Measurements from ENCODE around the gene MS4A12. TPM values are rescaled to one million over a fixed set of nuclear protein-coding genes. Genes with fewer than 3 reads are reported as not detected.

MS4A12 gene
- total and polyA plus RNA-seq, 9 of the 15 experiments (the other 6 are each of a cell fraction or from before 2014, with no cell fraction given), result not detected

DNA sequence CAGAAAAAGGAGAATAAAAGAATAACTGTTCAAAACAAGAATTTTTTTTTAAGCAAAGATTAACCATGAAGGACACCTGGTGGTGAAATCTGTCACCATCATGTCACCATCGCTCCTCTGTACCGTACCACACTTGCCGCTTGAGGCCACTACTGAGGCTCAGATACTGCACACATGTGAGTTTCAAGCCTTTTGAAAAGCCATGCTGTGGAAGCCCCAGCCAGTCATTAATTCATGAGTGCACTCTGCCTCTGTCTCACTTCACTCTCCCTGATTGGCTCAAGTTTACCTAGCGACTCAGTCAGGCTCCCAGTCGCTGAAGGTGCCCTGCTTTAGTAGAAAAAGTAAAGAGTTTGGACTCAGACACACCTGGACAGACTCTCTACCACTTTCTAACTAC is 6.6 kb upstream of the MS4A12 start:
- peak; percentile 57 to 64 (median 62) for DNase-seq (ENCODE audit: extremely low read depth in 1 of 4, low spot score in 3 of 4)
- H3K27ac ChIP-seq (ENCODE audit: extremely low read depth, low read depth, low read length), result no peak overlapping the region
- TF ChIP-seq PTBP1 (IDR thresholded peaks at IDR 0.05; ENCODE audit: low read depth, low read length), result no peak
- TF ChIP-seq ZNF146 (CRISPR knock-in tag; IDR thresholded peaks at IDR 0.05; ENCODE audit: unreplicated experiment), result no peak
- TF ChIP-seq SMC3 (conservative IDR thresholded peaks at IDR 0.05; ENCODE audit: insufficient read depth, low read depth, low read length), result peak; percentile 41; the same call in 1 of the 2 replicates
- TF ChIP-seq JUND (IDR thresholded peaks at IDR 0.05; ENCODE audit: borderline replicate concordance, low read depth, low read length), result 0 out of 2 replicates have a peak, but pooled peaks have one; percentile 21
- TF ChIP-seq JUND (tag; IDR thresholded peaks at IDR 0.05; ENCODE audit: borderline replicate concordance, low read depth, low read length), result no peak
- TF ChIP-seq, protein P1, sequence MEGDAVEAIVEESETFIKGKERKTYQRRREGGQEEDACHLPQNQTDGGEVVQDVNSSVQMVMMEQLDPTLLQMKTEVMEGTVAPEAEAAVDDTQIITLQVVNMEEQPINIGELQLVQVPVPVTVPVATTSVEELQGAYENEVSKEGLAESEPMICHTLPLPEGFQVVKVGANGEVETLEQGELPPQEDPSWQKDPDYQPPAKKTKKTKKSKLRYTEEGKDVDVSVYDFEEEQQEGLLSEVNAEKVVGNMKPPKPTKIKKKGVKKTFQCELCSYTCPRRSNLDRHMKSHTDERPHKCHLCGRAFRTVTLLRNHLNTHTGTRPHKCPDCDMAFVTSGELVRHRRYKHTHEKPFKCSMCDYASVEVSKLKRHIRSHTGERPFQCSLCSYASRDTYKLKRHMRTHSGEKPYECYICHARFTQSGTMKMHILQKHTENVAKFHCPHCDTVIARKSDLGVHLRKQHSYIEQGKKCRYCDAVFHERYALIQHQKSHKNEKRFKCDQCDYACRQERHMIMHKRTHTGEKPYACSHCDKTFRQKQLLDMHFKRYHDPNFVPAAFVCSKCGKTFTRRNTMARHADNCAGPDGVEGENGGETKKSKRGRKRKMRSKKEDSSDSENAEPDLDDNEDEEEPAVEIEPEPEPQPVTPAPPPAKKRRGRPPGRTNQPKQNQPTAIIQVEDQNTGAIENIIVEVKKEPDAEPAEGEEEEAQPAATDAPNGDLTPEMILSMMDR (IDR thresholded peaks at IDR 0.05 in 2 of 3, conservative IDR thresholded peaks at IDR 0.05 in 1 of 3; ENCODE audit: insufficient read depth in 2 of 3, low read depth in 1 of 3, low read length in 3 of 3), result peak; percentile 88 to 99 (median 99)
- no peak for TF ChIP-seq ZNF133 (CRISPR knock-in tag; IDR thresholded peaks at IDR 0.05)
- TF ChIP-seq, protein P2, sequence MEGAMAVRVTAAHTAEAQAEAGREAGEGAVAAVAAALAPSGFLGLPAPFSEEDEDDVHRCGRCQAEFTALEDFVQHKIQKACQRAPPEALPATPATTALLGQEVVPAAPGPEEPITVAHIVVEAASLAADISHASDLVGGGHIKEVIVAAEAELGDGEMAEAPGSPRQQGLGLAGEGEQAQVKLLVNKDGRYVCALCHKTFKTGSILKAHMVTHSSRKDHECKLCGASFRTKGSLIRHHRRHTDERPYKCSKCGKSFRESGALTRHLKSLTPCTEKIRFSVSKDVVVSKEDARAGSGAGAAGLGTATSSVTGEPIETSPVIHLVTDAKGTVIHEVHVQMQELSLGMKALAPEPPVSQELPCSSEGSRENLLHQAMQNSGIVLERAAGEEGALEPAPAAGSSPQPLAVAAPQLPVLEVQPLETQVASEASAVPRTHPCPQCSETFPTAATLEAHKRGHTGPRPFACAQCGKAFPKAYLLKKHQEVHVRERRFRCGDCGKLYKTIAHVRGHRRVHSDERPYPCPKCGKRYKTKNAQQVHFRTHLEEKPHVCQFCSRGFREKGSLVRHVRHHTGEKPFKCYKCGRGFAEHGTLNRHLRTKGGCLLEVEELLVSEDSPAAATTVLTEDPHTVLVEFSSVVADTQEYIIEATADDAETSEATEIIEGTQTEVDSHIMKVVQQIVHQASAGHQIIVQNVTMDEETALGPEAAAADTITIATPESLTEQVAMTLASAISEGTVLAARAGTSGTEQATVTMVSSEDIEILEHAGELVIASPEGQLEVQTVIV (CRISPR knock-in tag; IDR thresholded peaks at IDR 0.05; ENCODE audit: borderline replicate concordance), result no peak
- peak; percentile 31; the same call in 1 of the 2 replicates for TF ChIP-seq RB1 (IDR thresholded peaks at IDR 0.05; ENCODE audit: low read depth)
- TF ChIP-seq, protein P3, sequence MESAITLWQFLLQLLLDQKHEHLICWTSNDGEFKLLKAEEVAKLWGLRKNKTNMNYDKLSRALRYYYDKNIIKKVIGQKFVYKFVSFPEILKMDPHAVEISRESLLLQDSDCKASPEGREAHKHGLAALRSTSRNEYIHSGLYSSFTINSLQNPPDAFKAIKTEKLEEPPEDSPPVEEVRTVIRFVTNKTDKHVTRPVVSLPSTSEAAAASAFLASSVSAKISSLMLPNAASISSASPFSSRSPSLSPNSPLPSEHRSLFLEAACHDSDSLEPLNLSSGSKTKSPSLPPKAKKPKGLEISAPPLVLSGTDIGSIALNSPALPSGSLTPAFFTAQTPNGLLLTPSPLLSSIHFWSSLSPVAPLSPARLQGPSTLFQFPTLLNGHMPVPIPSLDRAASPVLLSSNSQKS (CRISPR knock-in tag; IDR thresholded peaks at IDR 0.05), result no peak
- peak in 1 of 3 experiments; percentile 21 for TF ChIP-seq YY1 (IDR thresholded peaks at IDR 0.05; ENCODE audit: borderline replicate concordance in 1 of 3, control insufficient read depth in 1 of 3, extremely low read depth in 1 of 3, insufficient read depth in 3 of 3, insufficient read length in 1 of 3, insufficient replicate concordance in 2 of 3, low read depth in 1 of 3, low read length in 2 of 3)

More for the DNA sequence above, 6.6 kb upstream of the MS4A12 start:
- no TSS peak for BruUV-seq (replicated peaks)
- Histone ChIP-seq H3K4me2 (ENCODE audit: insufficient read depth, low read length) (no peak overlapping the region), H3K9me1 (ENCODE audit: control insufficient read depth, insufficient read depth, low read length) (no peaks in the 10 kb centered on the region), H3K4me1 (replicated peaks in 1 of 2; ENCODE audit: control insufficient read depth in 2 of 2, insufficient read depth in 2 of 2, low read length in 2 of 2) (no peaks in the 10 kb centered on the region), H3K79me2 (ENCODE audit: control insufficient read depth, insufficient read depth, low read length) (no peaks in the 10 kb centered on the region), H2AFZ (ENCODE audit: low read depth, low read length) (peak overlapping the region; percentile 56; the same call in 1 of the 2 replicates), H3K27me3 (ENCODE audit: control insufficient read depth in 2 of 2, insufficient read depth in 2 of 2, low read length in 2 of 2) (no peaks in the 10 kb centered on the region), H3K9ac (ENCODE audit: insufficient read depth in 1 of 2, low read depth in 2 of 2, low read length in 2 of 2) (no peak overlapping the region), H3K36me3 (ENCODE audit: control insufficient read depth, insufficient read depth, low read length) (no peaks in the 10 kb centered on the region), H4K20me1 (replicated peaks; ENCODE audit: control insufficient read depth, insufficient read depth, low read length) (no peaks in the 10 kb centered on the region), H3K9me3 (replicated peaks; ENCODE audit: control insufficient read depth, insufficient read depth, low read depth, low read length) (no peaks in the 10 kb centered on the region), H3K4me3 (no peak overlapping the region)
- intact Hi-C loops (cut with micrococcal nuclease) (loop anchor here (2.0 to 10.0 kb wide), 3 partner anchors 121 to 219 kb away; no protein-coding TSS in a partner anchor), in situ Hi-C loops (cut with MboI) (no loop called here)
- ChIA-PET CTCF (ENCODE audit: low intra/inter-chr PET ratio) (interaction anchor here (1.4 to 2.0 kb wide), 2 partner anchors 122 to 152 kb away, joined by 4 to 15 read pairs; no protein-coding TSS in a partner anchor), POLR2A (no interaction called here)
- ATAC-seq (peak; percentile 100), FAIRE-seq (peak; percentile 84)
- WGBS (ENCODE audit: insufficient coverage, low coverage, missing lambda C conversion rate), result 2% methylated on average over 5 of the region's 5 CpGs

All from K562 (cell line).